Mucosa of stomach (tissue), 1 donor: ENCODE measurements around the gene SRGN.
"Not testable (repeated sequence)": the region's sequence is repeated elsewhere in the genome, so short reads cannot be mapped to it uniquely, and the experiment has no call there.

Experiments used
- H3K27me3 ChIP-seq: one replicate; pipeline ENCODE4 v1.7.0; 2013; ENCODE audit warnings: mild to moderate bottlenecking, low read length; ENCODE audit not compliant: control insufficient read depth, insufficient read depth
- H3K36me3 ChIP-seq: one replicate; pipeline ENCODE4 v1.7.0; 2013; ENCODE audit warnings: low read length; ENCODE audit not compliant: control insufficient read depth, insufficient read depth
- H3K4me1 ChIP-seq: one replicate; pipeline ENCODE4 v1.7.0; 2013; ENCODE audit warnings: mild to moderate bottlenecking, low read length; ENCODE audit not compliant: control insufficient read depth, insufficient read depth
- H3K4me3 ChIP-seq: one replicate; pipeline ENCODE4 v1.7.0; 2013; ENCODE audit warnings: low read length
- H3K9ac ChIP-seq: one replicate; pipeline ENCODE4 v1.7.0; 2013; ENCODE audit warnings: mild to moderate bottlenecking, low read length, moderate library complexity
- H3K9me3 ChIP-seq: one replicate; pipeline ENCODE4 v1.7.0; 2013; ENCODE audit warnings: mild to moderate bottlenecking, low read length, moderate library complexity; ENCODE audit not compliant: control insufficient read depth
- donor health status: Pancreatic carcinoma.

The SRGN gene

GRCh38 chr10:69130251-69130650, 42.3 kb downstream of the SRGN start:
- peaks cover 4% of the 10 kb centered on the region for H3K36me3 ChIP-seq
- H3K9me3 ChIP-seq = no peaks in the 10 kb centered on the region
- H3K4me1 ChIP-seq = no peaks in the 10 kb centered on the region
- no peak overlapping the region for H3K9ac ChIP-seq
- no peak overlapping the region for H3K4me3 ChIP-seq
- no peaks in the 10 kb centered on the region for H3K27me3 ChIP-seq

- Histone ChIP-seq H3K9me3 (no peaks in the 10 kb centered on the region), H3K27me3 (no peaks in the 10 kb centered on the region), H3K4me3 (no peak overlapping the region), H3K4me1 (no peaks in the 10 kb centered on the region), H3K36me3 (no peaks in the 10 kb centered on the region), H3K9ac (no peak overlapping the region)
These were observed 52.1 kb downstream of the SRGN start for GRCh38 chr10:69139961-69140360.

GRCh38 chr10:69141304-69141703, 53.4 kb downstream of the SRGN start:
- Histone ChIP-seq H3K9ac (no peak overlapping the region), H3K4me3 (no peak overlapping the region), H3K4me1 (no peaks in the 10 kb centered on the region), H3K36me3 (no peaks in the 10 kb centered on the region), H3K27me3 (no peaks in the 10 kb centered on the region), H3K9me3 (no peaks in the 10 kb centered on the region)

GRCh38 chr10:69142074-69142473, 54.2 kb downstream of the SRGN start:
- not testable (repeated sequence) for H3K4me3 ChIP-seq, H3K9me3 ChIP-seq, H3K36me3 ChIP-seq, H3K27me3 ChIP-seq, H3K4me1 ChIP-seq, H3K9ac ChIP-seq

GRCh38 chr10:69142983-69143382, 55.1 kb downstream of the SRGN start:
- no peaks in the 10 kb centered on the region for H3K36me3 ChIP-seq
- no peak overlapping the region for H3K4me3 ChIP-seq
- no peaks in the 10 kb centered on the region for H3K27me3 ChIP-seq
- no peaks in the 10 kb centered on the region for H3K9me3 ChIP-seq
- H3K9ac ChIP-seq = no peak overlapping the region
- H3K4me1 ChIP-seq = no peaks in the 10 kb centered on the region

GRCh38 chr10:69145329-69145728, 57.4 kb downstream of the SRGN start:
- Histone ChIP-seq H3K27me3 (no peaks in the 10 kb centered on the region), H3K4me3 (no peak overlapping the region), H3K36me3 (no peaks in the 10 kb centered on the region), H3K9me3 (no peaks in the 10 kb centered on the region), H3K9ac (no peak overlapping the region), H3K4me1 (no peaks in the 10 kb centered on the region)

- no peak overlapping the region for H3K9ac ChIP-seq
These were observed 58.0 kb downstream of the SRGN start for GRCh38 chr10:69145864-69146263.

GRCh38 chr10:69146759-69147158, 58.9 kb downstream of the SRGN start:
- Histone ChIP-seq H3K36me3 (no peaks in the 10 kb centered on the region), H3K4me3 (no peak overlapping the region), H3K4me1 (no peaks in the 10 kb centered on the region), H3K27me3 (no peaks in the 10 kb centered on the region), H3K9ac (no peak overlapping the region), H3K9me3 (no peaks in the 10 kb centered on the region)

More at GRCh38 chr10:69145864-69146263, 58.0 kb downstream of the SRGN start:
- H3K9me3 ChIP-seq = no peaks in the 10 kb centered on the region
- H3K4me1 ChIP-seq = no peaks in the 10 kb centered on the region
- no peak overlapping the region for H3K4me3 ChIP-seq
- no peaks in the 10 kb centered on the region for H3K27me3 ChIP-seq
- H3K36me3 ChIP-seq = no peaks in the 10 kb centered on the region

GRCh38 chr10:69151984-69152383, 64.1 kb downstream of the SRGN start:
- H3K27me3 ChIP-seq = no peaks in the 10 kb centered on the region
- no peak overlapping the region for H3K9ac ChIP-seq
- no peak overlapping the region for H3K4me3 ChIP-seq
- no peaks in the 10 kb centered on the region for H3K9me3 ChIP-seq
- no peaks in the 10 kb centered on the region for H3K36me3 ChIP-seq
- H3K4me1 ChIP-seq = no peaks in the 10 kb centered on the region

GRCh38 chr10:69153227-69153626, 65.3 kb downstream of the SRGN start:
- no peak overlapping the region for H3K4me3 ChIP-seq
- H3K9me3 ChIP-seq = no peaks in the 10 kb centered on the region
- no peaks in the 10 kb centered on the region for H3K27me3 ChIP-seq
- no peaks in the 10 kb centered on the region for H3K4me1 ChIP-seq
- no peaks in the 10 kb centered on the region for H3K36me3 ChIP-seq
- no peak overlapping the region for H3K9ac ChIP-seq
